CD14-positive monocyte (primary cell): ENCODE results near the gene RPS21. TPM values are rescaled to one million over a fixed set of nuclear protein-coding genes. Genes with fewer than 3 reads are reported as not detected.

ENCODE experiments used
- DNase-seq, 3 donors: peaks; one replicate each; pipeline ENCODE4 v3.0.0-alpha.2; 2011 to 2022
- H2AFZ ChIP-seq: 2 replicates; pipeline ENCODE4 v1.6.0; 2012; ENCODE audit warnings: mild to moderate bottlenecking, low read depth, low read length, inconsistent platforms; ENCODE audit not compliant: insufficient read depth, poor library complexity, severe bottlenecking
- H3K27ac ChIP-seq, 2 donors: 1 replicate in 1 of 2; 2 replicates in 1 of 2; pipeline ENCODE4 v1.5.1; 2012 to 2013; ENCODE audit warnings: low read length in 2 of 2, control low read depth in 1 of 2, inconsistent platforms in 1 of 2, low read depth in 1 of 2, mild to moderate bottlenecking in 1 of 2
- H3K27me3 ChIP-seq, 2 donors: one replicate each; pipeline versions ENCODE4 v1.6.0 to v1.6.1; 2011 to 2013; ENCODE audit warnings: low read length in 2 of 2; ENCODE audit not compliant: control insufficient read depth in 2 of 2, insufficient read depth in 2 of 2
- H3K36me3 ChIP-seq, 2 donors: replicated peaks in 1 of 2; 1 replicate in 1 of 2; 2 replicates in 1 of 2; pipeline versions ENCODE4 v1.5.1 to v1.6.1; 2012 to 2013; ENCODE audit warnings: low read length in 2 of 2, control low read depth in 1 of 2, inconsistent platforms in 1 of 2, mild to moderate bottlenecking in 1 of 2; ENCODE audit not compliant: insufficient read depth in 2 of 2, control insufficient read depth in 1 of 2
- H3K4me1 ChIP-seq, 2 donors: 1 replicate in 1 of 2; 2 replicates in 1 of 2; pipeline versions ENCODE4 v1.5.1 to v1.6.1; 2012 to 2013; ENCODE audit warnings: low read length in 2 of 2, control low read depth in 1 of 2, inconsistent platforms in 1 of 2, mild to moderate bottlenecking in 1 of 2, moderate library complexity in 1 of 2; ENCODE audit not compliant: insufficient read depth in 2 of 2, control insufficient read depth in 1 of 2
- H3K4me2 ChIP-seq: replicated peaks from 2 replicates; pipeline ENCODE3; 2012; ENCODE audit warnings: low read length, moderate library complexity, mild to moderate bottlenecking; ENCODE audit not compliant: poor library complexity, severe bottlenecking; ENCODE audit errors: extremely low read depth
- H3K4me3 ChIP-seq, 3 experiments: fragments of 200-600 bp in 1 of 3; sonication (generic) in 1 of 3; replicated peaks in 1 of 3; 1 replicate in 2 of 3; 2 replicates in 1 of 3; pipeline ENCODE4 v1.5.1; 2011 to 2013; ENCODE audit warnings: low read length in 3 of 3, mild to moderate bottlenecking in 3 of 3, control low read depth in 2 of 3, low read depth in 2 of 3, inconsistent platforms in 1 of 3, moderate library complexity in 1 of 3
- H3K79me2 ChIP-seq: 2 replicates; pipeline ENCODE4 v1.6.0; 2012; ENCODE audit warnings: mild to moderate bottlenecking, control low read depth, inconsistent platforms, low read length, moderate library complexity; ENCODE audit not compliant: insufficient read depth
- H3K9ac ChIP-seq: 2 replicates; pipeline ENCODE4 v1.6.0; 2017; ENCODE audit warnings: low read length, mild to moderate bottlenecking; ENCODE audit not compliant: insufficient read depth, poor library complexity, severe bottlenecking
- H3K9me3 ChIP-seq, 2 donors: replicated peaks in 1 of 2; 1 replicate in 1 of 2; 2 replicates in 1 of 2; pipeline versions ENCODE4 v1.5.1 to v1.6.1; 2012 to 2013; ENCODE audit warnings: low read length in 2 of 2, control low read depth in 1 of 2; ENCODE audit not compliant: control insufficient read depth in 1 of 2, insufficient read depth in 1 of 2
- H4K20me1 ChIP-seq: 2 replicates; pipeline ENCODE4 v1.6.0; 2012; ENCODE audit warnings: mild to moderate bottlenecking, low read length, control low read depth, moderate library complexity; ENCODE audit not compliant: insufficient read depth
- H3K27ac Mint-ChIP-seq, 7 donors: one replicate each; pipeline ENCODE4 v1.8.0; 2020; ENCODE audit warnings: mild to moderate bottlenecking in 7 of 7, mixed read lengths in 7 of 7, moderate library complexity in 6 of 7, inconsistent platforms in 2 of 7
- H3K27me3 Mint-ChIP-seq, 3 donors: one replicate each; pipeline ENCODE4 v1.8.0; 2021 to 2022; ENCODE audit warnings: low read depth in 3 of 3, mild to moderate bottlenecking in 3 of 3, mixed read lengths in 3 of 3, moderate library complexity in 3 of 3, inconsistent platforms in 1 of 3
- H3K36me3 Mint-ChIP-seq, 2 donors: one replicate each; pipeline ENCODE4 v1.8.0; 2020; ENCODE audit warnings: mixed read lengths in 2 of 2, inconsistent platforms in 1 of 2, mild to moderate bottlenecking in 1 of 2
- H3K4me1 Mint-ChIP-seq: one replicate; pipeline ENCODE4 v1.8.0; 2020; ENCODE audit warnings: mild to moderate bottlenecking, mixed read lengths
- H3K4me3 Mint-ChIP-seq, 2 donors: one replicate each; pipeline ENCODE4 v1.8.0; 2020; ENCODE audit warnings: mild to moderate bottlenecking in 2 of 2, mixed read lengths in 2 of 2, moderate library complexity in 1 of 2
- H3K9me3 Mint-ChIP-seq, 7 donors: one replicate each; pipeline ENCODE4 v1.8.0; 2020 to 2022; ENCODE audit warnings: mixed read lengths in 7 of 7, mild to moderate bottlenecking in 6 of 7, moderate library complexity in 6 of 7, inconsistent platforms in 2 of 7
- WGBS: methylation state at CpG from one replicate; pipeline ENCODE4 v1.1.5; 2013; ENCODE audit warnings: missing lambda C conversion rate; ENCODE audit not compliant: insufficient coverage; 5-methylcytosine and 5-hydroxymethylcytosine counted together
- intact Hi-C, 2 donors: fragments of 100-400 bp; cut with micrococcal nuclease; formaldehyde crosslinking; loops; one replicate each; pipeline versions ENCODE4 v1.15.0 to v1.15.1; 2023
- polyA plus RNA-seq, 3 donors: library from polyadenylated mRNA; depleted of rRNA in 1 of 3; unstranded in 2 of 3; stranded (reverse) in 1 of 3; fragments of 300-500 nt in 2 of 3; fragments of >200 nt in 1 of 3; fragmentation: Illumina TruSeq in 2 of 3; gene quantifications; 1 replicate in 2 of 3; 2 replicates in 1 of 3; pipeline ENCODE4 v1.2.3, GENCODE V29; 2012 to 2021
- TF ChIP-seq, protein P1 (sequence below): fragments of 200-600 bp; IDR thresholded peaks from one replicate; pipeline ENCODE4 v1.8.0; 2022; ENCODE audit warnings: antibody characterized with exemption, mild to moderate bottlenecking

RPS21 gene
- polyA plus RNA-seq, 3 donors = 799 to 6,263 (median 968) TPM

- Mint-ChIP-seq H3K36me3 (peaks cover 39 to 59% of the 10 kb centered on the region in 2 donors), H3K27me3 (no peaks in the 10 kb centered on the region), H3K9me3 (peaks cover 0 to 1% (median 0%) of the 10 kb centered on the region in 7 donors), H3K27ac (peak overlapping the region in 2 of 7 donors; percentile 62 to 79), H3K4me3 (no peak overlapping the region), H3K4me1 (peaks cover 26% of the 10 kb centered on the region)
- H3K4me2 ChIP-seq = no peak overlapping the region
- H3K4me1 ChIP-seq = peaks cover 19 to 25% of the 10 kb centered on the region in 2 donors
- H4K20me1 ChIP-seq = peaks cover 29% of the 10 kb centered on the region
- H3K27me3 ChIP-seq = no peaks in the 10 kb centered on the region
- H3K36me3 ChIP-seq = peaks cover 24 to 51% of the 10 kb centered on the region in 2 donors
- no peak overlapping the region for H3K4me3 ChIP-seq
- H3K9ac ChIP-seq = no peak overlapping the region
- TF ChIP-seq, protein P1, sequence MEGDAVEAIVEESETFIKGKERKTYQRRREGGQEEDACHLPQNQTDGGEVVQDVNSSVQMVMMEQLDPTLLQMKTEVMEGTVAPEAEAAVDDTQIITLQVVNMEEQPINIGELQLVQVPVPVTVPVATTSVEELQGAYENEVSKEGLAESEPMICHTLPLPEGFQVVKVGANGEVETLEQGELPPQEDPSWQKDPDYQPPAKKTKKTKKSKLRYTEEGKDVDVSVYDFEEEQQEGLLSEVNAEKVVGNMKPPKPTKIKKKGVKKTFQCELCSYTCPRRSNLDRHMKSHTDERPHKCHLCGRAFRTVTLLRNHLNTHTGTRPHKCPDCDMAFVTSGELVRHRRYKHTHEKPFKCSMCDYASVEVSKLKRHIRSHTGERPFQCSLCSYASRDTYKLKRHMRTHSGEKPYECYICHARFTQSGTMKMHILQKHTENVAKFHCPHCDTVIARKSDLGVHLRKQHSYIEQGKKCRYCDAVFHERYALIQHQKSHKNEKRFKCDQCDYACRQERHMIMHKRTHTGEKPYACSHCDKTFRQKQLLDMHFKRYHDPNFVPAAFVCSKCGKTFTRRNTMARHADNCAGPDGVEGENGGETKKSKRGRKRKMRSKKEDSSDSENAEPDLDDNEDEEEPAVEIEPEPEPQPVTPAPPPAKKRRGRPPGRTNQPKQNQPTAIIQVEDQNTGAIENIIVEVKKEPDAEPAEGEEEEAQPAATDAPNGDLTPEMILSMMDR = no peak
- H2AFZ ChIP-seq = no peak overlapping the region
- intact Hi-C loops = loop anchor here (5.0 to 10.0 kb wide), 4 partner anchors 87 to 416 kb away; partner anchors contain the start of genes ADRM1 (in 1 of the 2), OGFR (in 1 of the 2), PSMA7 (in 1 of the 2) and SS18L1 (in 1 of the 2)
- 88% methylated on average over 7 of the region's 11 CpGs for WGBS
- H3K27ac ChIP-seq = no peak overlapping the region
- no peak for DNase-seq
- peaks cover 46% of the 10 kb centered on the region for H3K79me2 ChIP-seq
- no peaks in the 10 kb centered on the region for H3K9me3 ChIP-seq
Observed at GRCh38 chr20:62388839-62389600, 2.1 kb downstream of the RPS21 start.

- H3K27ac ChIP-seq = no peak overlapping the region
- H3K36me3 Mint-ChIP-seq = peaks cover 41 to 63% of the 10 kb centered on the region in 2 donors
- TF ChIP-seq, protein P1 = no peak
- no peak overlapping the region for H2AFZ ChIP-seq
- peak overlapping the region in 1 of 7 donors; percentile 63 for H3K27ac Mint-ChIP-seq
- H3K36me3 ChIP-seq = peaks cover 27 to 57% of the 10 kb centered on the region in 2 donors
- intact Hi-C loops = loop anchor here (5.0 to 10.0 kb wide), 4 partner anchors 87 to 415 kb away; partner anchors contain the start of genes ADRM1 (in 1 of the 2), OGFR (in 1 of the 2), PSMA7 (in 1 of the 2) and SS18L1 (in 1 of the 2)
- H3K4me2 ChIP-seq = no peak overlapping the region
- H4K20me1 ChIP-seq = peaks cover 29% of the 10 kb centered on the region
- no peak overlapping the region for H3K4me3 Mint-ChIP-seq
- H3K4me1 ChIP-seq = peaks cover 19 to 25% of the 10 kb centered on the region in 2 donors
- H3K4me1 Mint-ChIP-seq = peaks cover 26% of the 10 kb centered on the region
- no peaks in the 10 kb centered on the region for H3K27me3 ChIP-seq
- H3K9me3 ChIP-seq = no peaks in the 10 kb centered on the region
- peaks cover 46% of the 10 kb centered on the region for H3K79me2 ChIP-seq
- no peak overlapping the region for H3K9ac ChIP-seq
- peaks cover 0 to 1% (median 0%) of the 10 kb centered on the region in 7 donors for H3K9me3 Mint-ChIP-seq
- no peaks in the 10 kb centered on the region for H3K27me3 Mint-ChIP-seq
- H3K4me3 ChIP-seq = no peak overlapping the region
- no peak for DNase-seq
- WGBS = 83% methylated on average over 4 of the region's 5 CpGs
Observed at GRCh38 chr20:62389601-62390087, 2.7 kb downstream of the RPS21 start.
